ENCODE data around the gene ESRP2.

- TF ChIP-seq POLR2A (IDR thresholded peaks at IDR 0.05) (no peak), CTCF (IDR thresholded peaks at IDR 0.05) (no peak)
Observed at GRCh38 chr16:68242085-68242484, 6.2 kb upstream of the ESRP2 start.
